ENCODE data around the gene RALGPS1.

RALGPS1 gene

GRCh38 chr9:127122176-127123063 is 207.8 kb downstream of the RALGPS1 start, which contains the start of gene ANGPTL2:
Gene ANGPTL2 (minus strand): TSS chr9:127122635. CDS start chr9:127108731, 13,904 bp downstream.
- DNase-seq (ENCODE audit: low read depth), result no peak

- no peak for DNase-seq (ENCODE audit: low read depth)
These were observed 208.7 kb downstream of the RALGPS1 start for GRCh38 chr9:127123064-127123890.

- DNase-seq (ENCODE audit: low read depth), result no peak
These were observed 209.5 kb downstream of the RALGPS1 start for GRCh38 chr9:127124111-127124531.

DNA sequence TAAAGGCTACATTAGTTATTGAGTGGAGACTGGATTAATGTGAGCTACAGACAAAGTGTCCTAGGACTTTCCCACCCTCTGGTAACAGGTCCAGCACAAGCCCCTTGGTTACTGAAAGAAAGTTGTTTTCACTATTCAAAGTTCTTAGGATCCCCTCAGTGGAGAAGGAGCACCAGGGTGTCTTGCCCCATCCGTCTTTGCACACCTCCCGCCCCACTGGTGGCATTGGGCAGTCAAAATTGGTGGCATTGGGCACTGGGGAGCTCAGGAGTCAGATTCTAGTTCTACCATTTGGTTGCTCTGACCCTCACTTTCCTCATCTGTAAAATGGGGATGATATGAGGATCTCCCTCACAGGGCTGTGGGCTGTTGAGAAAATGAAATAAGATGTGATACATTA is 210.2 kb downstream of the RALGPS1 start:
- no peak for DNase-seq (ENCODE audit: low read depth)

DNA sequence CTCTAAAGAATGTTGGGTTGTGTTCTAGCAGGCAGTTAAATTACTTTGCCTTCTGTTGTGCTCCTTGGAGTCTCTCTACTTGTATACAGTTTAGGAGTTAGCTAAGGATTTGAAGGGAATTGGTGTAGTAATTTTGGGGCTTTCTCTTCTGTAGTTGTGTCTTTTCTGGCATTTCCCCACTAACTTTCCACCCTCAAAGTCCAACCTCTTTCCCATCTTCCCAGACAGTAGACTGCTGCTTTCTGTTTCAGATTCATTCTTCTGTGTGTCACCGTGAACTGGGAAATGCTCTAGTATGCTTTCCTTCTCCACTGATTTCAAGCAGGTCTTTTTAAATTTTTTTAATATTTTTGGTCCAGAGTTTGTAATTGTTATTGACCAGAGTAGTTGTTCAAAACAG is 212.4 kb downstream of the RALGPS1 start:
- DNase-seq (ENCODE audit: low read depth), result no peak

- no peak for DNase-seq (ENCODE audit: low read depth)
These were observed 213.9 kb downstream of the RALGPS1 start for GRCh38 chr9:127128341-127129072.

DNA sequence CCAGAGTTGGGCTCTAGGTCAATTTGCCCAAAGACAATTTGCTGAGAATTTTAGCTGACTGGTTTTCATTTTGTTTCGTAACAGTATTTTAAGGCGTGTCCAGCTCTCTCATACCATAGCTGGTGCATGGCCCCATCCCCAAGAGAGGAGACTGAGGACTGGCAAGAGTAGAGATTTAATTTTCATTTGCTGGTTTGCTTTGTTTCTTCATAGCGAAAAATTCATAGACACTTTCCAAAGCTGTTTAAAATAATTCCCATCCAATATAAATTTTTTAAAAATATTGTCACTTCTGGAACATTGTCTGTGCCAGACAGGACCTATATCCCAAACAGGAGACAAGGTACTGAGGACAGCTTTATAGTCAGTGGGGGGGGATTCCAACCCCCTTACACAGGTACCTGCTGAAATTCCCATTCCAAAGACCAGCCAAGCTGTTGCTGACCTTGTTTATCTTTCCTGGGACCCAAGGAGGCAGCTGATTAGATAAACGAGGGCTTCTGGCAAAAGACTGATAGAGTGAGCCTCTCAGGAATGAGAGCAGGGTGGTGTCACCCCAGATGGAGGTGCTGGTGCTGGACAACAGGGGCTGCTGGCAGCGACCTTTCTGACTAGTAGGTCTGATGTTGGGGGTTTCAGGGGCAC is 214.6 kb downstream of the RALGPS1 start:
- DNase-seq (ENCODE audit: low read depth), result no peak

DNA sequence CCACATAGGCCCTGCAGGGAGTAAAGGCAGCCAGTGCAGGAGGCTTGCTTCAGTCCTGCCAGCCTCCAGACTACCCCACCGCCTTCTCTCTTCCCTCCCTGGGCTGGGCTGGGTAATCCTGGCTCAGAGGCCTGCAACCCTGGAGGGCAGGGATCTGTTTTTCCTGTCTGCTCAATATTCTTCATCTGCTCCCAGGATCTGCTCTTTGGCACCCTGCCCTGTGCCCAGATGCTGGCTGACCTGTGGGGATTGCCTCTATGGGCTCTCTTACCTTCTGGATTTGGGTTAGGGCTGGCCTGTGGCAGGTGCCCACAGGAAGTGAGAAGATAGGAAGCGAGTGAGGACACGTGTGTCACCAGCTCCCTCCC is 215.1 kb downstream of the RALGPS1 start:
- no peak for DNase-seq (ENCODE audit: low read depth)

GRCh38 chr9:127130235-127130634 is 215.7 kb downstream of the RALGPS1 start:
- no peak for DNase-seq (ENCODE audit: low read depth)

DNA sequence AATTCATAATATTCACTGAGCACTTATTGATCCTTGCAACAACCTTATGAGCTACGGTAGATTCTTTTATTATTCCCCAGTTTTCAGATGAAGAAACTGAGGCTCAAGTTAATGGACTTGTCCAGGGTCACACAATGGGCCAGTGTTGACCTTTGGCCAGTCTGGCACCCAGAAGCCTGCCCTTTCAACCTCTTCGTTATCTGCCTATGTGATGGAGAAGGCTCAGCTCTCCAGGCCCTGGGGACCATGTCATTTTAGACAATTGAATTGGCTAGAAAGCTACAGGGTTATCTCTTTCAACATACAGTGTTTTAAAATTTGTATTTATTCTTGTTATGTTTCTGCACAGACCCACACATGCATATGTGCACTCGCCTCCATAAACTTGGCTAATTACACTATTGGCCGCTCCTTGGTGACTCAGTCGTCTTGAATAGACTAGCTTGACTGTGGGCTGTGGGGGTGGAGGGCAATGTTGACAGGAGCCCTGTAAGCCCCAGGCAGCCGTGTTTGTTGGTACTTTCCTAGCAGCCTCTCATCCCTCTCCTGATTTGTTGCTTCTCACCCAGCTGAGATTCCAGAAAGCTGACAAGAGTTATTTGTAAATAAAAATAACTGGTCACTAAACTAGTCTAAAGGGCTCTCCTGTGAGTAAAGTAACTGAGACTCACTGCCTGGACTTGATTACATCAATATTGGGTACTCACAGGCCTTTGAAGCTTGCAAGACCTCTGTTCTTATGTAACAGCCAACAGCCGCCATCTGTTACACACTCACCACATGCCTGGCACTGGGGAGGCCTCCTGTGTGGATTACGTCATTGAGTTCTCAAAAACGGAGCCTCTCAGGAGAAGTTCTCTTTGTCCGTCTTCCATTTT is 216.3 kb downstream of the RALGPS1 start:
- DNase-seq (ENCODE audit: low read depth), result no peak

DNA sequence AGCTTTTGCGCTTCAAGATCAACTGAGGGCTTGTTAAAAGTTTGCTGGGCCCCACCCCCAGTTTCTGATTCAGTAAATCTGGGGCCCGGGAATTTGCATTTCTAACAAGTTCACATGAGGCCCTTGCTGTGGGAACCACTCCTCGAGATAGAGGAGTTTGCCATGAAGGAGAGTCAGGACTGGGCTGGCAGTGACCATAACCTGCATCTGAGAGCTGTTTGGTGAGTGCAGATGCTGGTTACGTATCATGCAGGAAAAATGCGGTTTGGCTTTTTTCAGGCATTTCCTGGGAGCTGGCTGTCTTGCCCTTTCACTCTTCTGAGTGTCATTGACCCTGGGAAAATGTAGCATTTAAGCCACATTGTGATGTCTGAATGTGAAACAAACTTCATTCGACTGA is 217.3 kb downstream of the RALGPS1 start:
- no peak for DNase-seq (ENCODE audit: low read depth)

DNA sequence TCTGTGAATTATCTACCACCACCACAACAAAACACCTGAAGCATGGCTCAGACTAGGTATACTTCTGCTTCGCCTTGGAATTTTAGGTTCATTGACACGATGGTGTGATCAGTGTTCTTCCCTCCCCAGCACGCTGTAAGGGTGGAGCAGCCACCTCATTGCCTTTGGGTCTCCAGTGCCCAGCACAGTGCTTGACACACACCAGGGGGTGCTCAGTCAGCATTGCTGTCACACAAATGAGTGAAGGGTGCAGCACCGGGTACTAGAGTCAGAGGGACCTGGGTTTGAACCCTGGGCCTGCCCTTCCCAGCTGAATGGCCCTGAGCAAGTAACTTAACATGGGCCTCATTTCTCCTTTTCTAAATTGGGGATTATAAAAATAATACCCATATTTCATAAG is 217.8 kb downstream of the RALGPS1 start:
- DNase-seq (ENCODE audit: low read depth), result no peak

DNA sequence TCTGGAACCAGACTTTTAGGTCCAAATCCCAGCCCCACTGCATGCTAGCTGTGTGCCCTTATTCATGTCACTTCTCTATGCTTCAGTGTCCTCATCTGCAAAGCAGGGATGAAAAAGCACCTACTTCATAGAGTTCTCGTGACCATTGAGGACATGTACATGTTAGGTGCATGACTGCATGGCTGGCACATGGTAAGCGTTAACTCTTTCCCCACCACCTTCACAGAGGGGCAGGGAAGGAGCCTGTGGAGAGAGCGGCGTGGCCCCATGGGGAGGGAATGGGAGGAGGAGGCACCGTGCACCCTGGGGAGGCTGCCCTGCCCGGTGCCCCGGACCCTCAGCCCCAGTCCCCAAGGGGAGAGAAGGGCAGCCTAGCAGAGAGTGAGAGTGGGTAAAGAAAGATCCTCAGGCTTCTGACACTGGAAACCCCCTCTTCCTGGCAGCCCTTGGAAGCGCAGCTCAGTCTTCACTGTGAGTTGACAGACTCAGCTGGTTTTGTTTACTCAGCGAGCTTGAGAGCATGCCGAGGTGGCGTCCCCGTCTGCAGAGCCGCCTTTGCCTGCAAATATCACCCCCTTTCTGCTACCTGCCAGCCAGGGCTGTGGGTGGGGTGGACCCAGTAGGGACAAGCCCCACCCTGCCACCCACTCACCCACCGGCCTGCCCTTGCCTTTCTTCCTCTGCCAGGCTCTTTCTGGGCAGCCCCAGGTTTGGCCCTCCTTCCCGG is 218.5 kb downstream of the RALGPS1 start:
- DNase-seq (ENCODE audit: low read depth), result no peak

GRCh38 chr9:127133739-127134167 is 219.2 kb downstream of the RALGPS1 start:
- DNase-seq (ENCODE audit: low read depth), result no peak

GRCh38 chr9:127135056-127135745 is 220.6 kb downstream of the RALGPS1 start:
- no peak for DNase-seq (ENCODE audit: low read depth)

DNA sequence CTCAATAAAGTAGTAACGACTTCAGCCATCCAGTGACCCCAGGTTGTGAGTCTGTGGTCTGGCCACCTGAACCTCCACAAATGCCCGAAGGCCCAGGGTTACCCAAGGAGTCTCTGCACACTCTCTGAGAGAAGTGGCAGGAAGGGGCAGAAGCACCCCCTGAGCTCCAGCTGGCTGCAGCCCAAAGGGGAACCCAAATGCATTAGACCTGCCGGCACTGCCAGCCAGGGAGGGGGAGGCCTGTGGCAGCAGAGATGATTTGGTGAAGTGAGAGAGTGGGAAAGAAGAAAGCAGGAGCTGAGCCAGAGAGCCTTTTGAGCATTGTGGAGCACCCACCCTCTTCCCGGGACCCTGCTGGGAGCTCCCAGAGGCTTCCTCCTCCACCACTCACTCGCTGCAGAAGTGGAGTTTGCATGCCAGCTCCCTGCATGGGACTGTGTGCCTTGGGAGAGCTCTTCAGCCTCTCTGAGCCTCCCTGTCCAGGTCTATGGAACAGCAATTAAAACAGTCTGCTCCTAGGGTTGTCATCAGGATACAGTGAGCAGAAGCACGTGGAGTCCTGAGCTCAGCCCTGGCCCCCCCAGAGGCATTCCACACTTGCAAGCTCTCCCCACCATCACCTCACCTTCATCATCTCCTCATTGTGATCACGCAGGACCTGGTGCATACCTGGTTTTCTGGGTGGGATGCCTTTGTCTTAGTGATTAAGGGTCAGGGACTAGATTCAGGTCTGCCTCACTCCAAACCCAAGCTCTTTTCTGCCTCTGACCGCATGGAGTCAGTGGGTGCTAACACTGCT is 221.7 kb downstream of the RALGPS1 start:
- DNase-seq (ENCODE audit: low read depth), result no peak

DNA sequence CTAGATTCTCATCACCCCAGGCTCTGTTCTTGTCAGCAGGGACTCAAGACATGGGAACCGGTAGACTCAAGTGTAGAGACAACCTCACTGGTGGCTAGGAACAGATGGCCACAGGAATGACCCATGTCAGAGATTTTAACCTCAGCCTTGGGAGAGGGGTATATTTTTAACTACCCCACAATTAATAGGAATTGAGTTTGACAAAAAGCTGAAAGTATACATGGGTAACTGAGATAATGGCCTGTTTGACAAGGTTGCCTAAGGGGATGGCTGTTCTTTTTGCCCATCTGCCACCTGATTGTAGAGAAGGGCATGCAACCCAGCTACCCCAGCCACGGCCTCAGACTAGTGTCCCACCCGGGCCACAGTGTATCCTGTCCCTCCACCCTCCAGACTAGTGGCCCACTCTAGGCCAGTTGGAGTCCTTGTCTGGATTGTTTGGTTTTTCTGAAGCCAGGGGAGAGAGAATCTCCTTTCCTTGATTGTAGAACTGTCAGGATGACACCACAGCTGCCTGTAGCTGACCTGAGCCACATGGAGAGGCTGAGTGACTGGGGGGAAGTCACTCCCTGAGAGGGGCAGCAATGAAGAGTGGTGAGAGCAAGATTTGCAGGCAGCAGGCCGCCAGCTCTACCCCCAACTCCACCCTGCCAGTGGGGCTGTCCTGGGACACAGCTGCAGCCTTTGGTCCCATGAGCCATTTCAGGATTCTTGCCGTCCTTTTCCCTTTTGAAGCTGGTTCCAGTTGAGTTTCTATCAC is 222.5 kb downstream of the RALGPS1 start:
- no peak for DNase-seq (ENCODE audit: low read depth)

All from stimulated activated CD8-positive, alpha-beta memory T cell treated with anti-CD3 and anti-CD28 coated beads, Interleukin-12 subunit alpha, Interleukin-12 subunit beta, amount 100 ng/mL, for 4 hours (primary cell).